Natural killer cell (primary cell): ENCODE measurements around the gene GMPR2. TPM values are rescaled to one million over a fixed set of nuclear protein-coding genes. Genes with fewer than 3 reads are reported as not detected.

Experiments
- ATAC-seq, 3 donors: fragments of 150-1000 bp in 2 of 3; fragments of 200-7000 bp in 1 of 3; cut with Tn5 transposase; 1 replicate in 1 of 3; 2 replicates in 2 of 3; pipeline ENCODE4 v1.10.0; 2021; ENCODE audit warnings: mild to moderate bottlenecking in 2 of 3, moderate library complexity in 2 of 3
- DNase-seq, 2 donors: peaks; one replicate each; pipeline versions ENCODE4 v3.0.0 to v3.0.0-alpha.2; 2013 to 2021; ENCODE audit warnings: mixed read lengths in 1 of 2
- H3K27ac ChIP-seq: one replicate; pipeline ENCODE4 v1.5.1; 2013; ENCODE audit warnings: mild to moderate bottlenecking, low read length
- H3K27me3 ChIP-seq: one replicate; pipeline ENCODE4 v1.6.1; 2013; ENCODE audit warnings: low read length; ENCODE audit not compliant: control insufficient read depth, insufficient read depth
- H3K36me3 ChIP-seq: one replicate; pipeline ENCODE4 v1.6.1; 2013; ENCODE audit warnings: low read length; ENCODE audit not compliant: control insufficient read depth, insufficient read depth
- H3K4me1 ChIP-seq: one replicate; pipeline ENCODE4 v1.6.1; 2013; ENCODE audit warnings: low read length; ENCODE audit not compliant: control insufficient read depth, insufficient read depth
- H3K4me3 ChIP-seq: one replicate; pipeline ENCODE4 v1.5.1; 2013; ENCODE audit warnings: low read length
- H3K9me3 ChIP-seq: one replicate; pipeline ENCODE4 v1.6.1; 2013; ENCODE audit warnings: low read length; ENCODE audit not compliant: control insufficient read depth, insufficient read depth
- H3K27ac Mint-ChIP-seq, 2 donors: one replicate each; pipeline ENCODE4 v1.8.0; 2022; ENCODE audit warnings: mild to moderate bottlenecking in 2 of 2, mixed read lengths in 2 of 2, moderate library complexity in 1 of 2
- H3K27me3 Mint-ChIP-seq, 2 donors: one replicate each; pipeline ENCODE4 v1.8.0; 2022; ENCODE audit warnings: low read depth in 2 of 2, mixed read lengths in 2 of 2
- H3K36me3 Mint-ChIP-seq: one replicate; pipeline ENCODE4 v1.8.0; 2022; ENCODE audit warnings: mixed read lengths
- H3K4me1 Mint-ChIP-seq, 2 donors: one replicate each; pipeline ENCODE4 v1.8.0; 2022; ENCODE audit warnings: mixed read lengths in 2 of 2
- H3K4me3 Mint-ChIP-seq: one replicate; pipeline ENCODE4 v1.8.0; 2022; ENCODE audit warnings: mild to moderate bottlenecking, moderate library complexity, mixed read lengths
- H3K9me3 Mint-ChIP-seq, 2 donors: one replicate each; pipeline ENCODE4 v1.8.0; 2022; ENCODE audit warnings: mixed read lengths in 2 of 2
- WGBS: methylation state at CpG from one replicate; pipeline ENCODE4 v1.1.7; 2013; ENCODE audit warnings: missing lambda C conversion rate; ENCODE audit not compliant: insufficient coverage; 5-methylcytosine and 5-hydroxymethylcytosine counted together
- intact Hi-C: fragments of 100-400 bp; cut with micrococcal nuclease; formaldehyde crosslinking; loops from one replicate; pipeline ENCODE4 v1.14.2; 2022
- total RNA-seq, 4 donors: library from RNA; stranded (reverse); fragments of 120-200 nt in 1 of 4; gene quantifications; one replicate each; pipeline versions ENCODE4 v1.2.3 to v1.2.4, GENCODE V29; 2013 to 2022
- TF ChIP-seq, protein P1 (sequence below): fragments of 200-600 bp; IDR thresholded peaks from one replicate; pipeline ENCODE4 v1.8.0; 2022; ENCODE audit warnings: antibody characterized with exemption

The GMPR2 gene
- total RNA-seq, 3 donors from 2014 or later (not counting 1 experiment from before 2014, with no cell fraction given), result 46.5 to 63.3 (median 53.3) TPM

DNA sequence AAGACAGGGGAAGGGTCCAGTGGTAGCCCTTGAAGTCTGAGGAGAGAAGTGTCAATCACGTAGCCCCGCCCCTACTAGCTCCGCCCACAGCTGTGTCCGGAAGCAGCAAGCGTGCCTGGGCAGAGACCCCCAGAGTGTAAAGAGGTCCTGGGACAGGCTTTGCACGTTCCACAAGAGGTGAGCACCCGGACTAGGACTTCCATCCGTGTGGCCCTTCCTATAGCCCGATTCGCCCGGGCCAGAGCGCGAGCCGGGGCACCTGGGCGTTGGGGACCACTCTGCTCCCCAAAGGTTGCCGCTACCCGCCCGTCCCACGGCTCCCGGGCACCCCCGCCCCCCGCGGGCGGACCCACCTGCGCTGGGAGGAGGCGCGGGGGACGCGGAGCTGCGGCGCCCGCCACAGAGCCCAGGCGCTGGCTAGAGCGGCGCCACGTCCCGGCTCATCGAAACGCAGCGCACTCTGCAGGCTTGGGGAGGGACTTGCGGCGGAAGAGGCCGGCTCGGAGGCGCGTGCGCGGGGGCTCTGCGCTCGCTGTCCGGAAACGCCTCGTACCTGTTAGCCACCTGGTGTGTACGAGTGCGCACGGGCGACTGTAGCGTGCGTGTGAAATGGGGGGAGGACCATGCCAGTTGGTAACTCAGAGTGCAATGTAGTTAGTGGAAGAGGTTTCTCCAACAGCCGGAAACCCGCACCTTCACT is 38.6 kb downstream of the GMPR2 start, which contains the start of gene RABGGTA:
Gene RABGGTA (minus strand): TSS at position 464 of the 700 bp plus-strand sequence. CDS start 482 bp downstream, outside the sequence.
- Histone ChIP-seq H3K4me1 (peaks cover 30% of the 10 kb centered on the region), H3K9me3 (no peaks in the 10 kb centered on the region), H3K27me3 (no peaks in the 10 kb centered on the region), H3K4me3 (peak within 1 kb of the TSS; percentile 88), H3K27ac (peak within 1 kb of the TSS; percentile 99), H3K36me3 (peaks cover 15% of the 10 kb centered on the region)
- no peaks in the 10 kb centered on the region for H3K9me3 Mint-ChIP-seq
- peak; percentile 92 to 99 for DNase-seq
- intact Hi-C loops, result loop anchor here (1.0 to 5.0 kb wide), 8 partner anchors 28 to 401 kb away; partner anchors contain the start of genes DHRS1, GMPR2, LTB4R and MDP1
- TF ChIP-seq, protein P1, sequence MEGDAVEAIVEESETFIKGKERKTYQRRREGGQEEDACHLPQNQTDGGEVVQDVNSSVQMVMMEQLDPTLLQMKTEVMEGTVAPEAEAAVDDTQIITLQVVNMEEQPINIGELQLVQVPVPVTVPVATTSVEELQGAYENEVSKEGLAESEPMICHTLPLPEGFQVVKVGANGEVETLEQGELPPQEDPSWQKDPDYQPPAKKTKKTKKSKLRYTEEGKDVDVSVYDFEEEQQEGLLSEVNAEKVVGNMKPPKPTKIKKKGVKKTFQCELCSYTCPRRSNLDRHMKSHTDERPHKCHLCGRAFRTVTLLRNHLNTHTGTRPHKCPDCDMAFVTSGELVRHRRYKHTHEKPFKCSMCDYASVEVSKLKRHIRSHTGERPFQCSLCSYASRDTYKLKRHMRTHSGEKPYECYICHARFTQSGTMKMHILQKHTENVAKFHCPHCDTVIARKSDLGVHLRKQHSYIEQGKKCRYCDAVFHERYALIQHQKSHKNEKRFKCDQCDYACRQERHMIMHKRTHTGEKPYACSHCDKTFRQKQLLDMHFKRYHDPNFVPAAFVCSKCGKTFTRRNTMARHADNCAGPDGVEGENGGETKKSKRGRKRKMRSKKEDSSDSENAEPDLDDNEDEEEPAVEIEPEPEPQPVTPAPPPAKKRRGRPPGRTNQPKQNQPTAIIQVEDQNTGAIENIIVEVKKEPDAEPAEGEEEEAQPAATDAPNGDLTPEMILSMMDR, result peak; percentile 63
- under 1% methylated on average over 61 of the region's 61 CpGs for WGBS
- H3K27me3 Mint-ChIP-seq, result no peaks in the 10 kb centered on the region
- peaks cover 11% of the 10 kb centered on the region for H3K36me3 Mint-ChIP-seq
- peak; percentile 84 to 94 (median 87) for ATAC-seq
- H3K27ac Mint-ChIP-seq, result peak within 1 kb of the TSS; percentile 91 to 92
- H3K4me1 Mint-ChIP-seq, result peaks cover 25 to 30% of the 10 kb centered on the region in 2 donors
- peak within 1 kb of the TSS; percentile 94 for H3K4me3 Mint-ChIP-seq

DNA sequence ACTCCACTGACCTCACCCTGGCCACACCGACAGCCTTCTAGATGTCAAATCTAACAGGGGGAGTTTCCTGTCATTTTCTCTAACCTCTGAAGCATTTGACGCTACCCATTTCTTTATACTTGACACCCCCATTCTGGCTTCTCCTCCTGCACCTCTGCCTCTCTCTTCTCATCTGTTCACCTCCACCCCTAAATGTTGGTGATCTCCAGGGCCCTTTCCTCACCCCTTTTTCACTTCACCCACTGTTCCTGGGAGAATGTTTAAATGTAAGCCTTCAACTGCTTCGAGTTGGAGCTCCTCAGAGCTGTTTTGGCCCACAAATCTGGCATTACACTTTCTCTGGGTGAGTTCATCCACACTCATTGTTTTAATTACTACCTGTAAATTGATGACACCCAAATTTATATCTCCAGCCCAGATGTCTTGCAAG is 39.1 kb downstream of the GMPR2 start:
- Histone ChIP-seq H3K27me3 (no peaks in the 10 kb centered on the region), H3K4me3 (peak overlapping the region; percentile 26), H3K4me1 (peaks cover 30% of the 10 kb centered on the region), H3K27ac (peak overlapping the region; percentile 99), H3K36me3 (peaks cover 10% of the 10 kb centered on the region), H3K9me3 (no peaks in the 10 kb centered on the region)
- WGBS, result 9% methylated on average over 3 of the region's 3 CpGs
- no peaks in the 10 kb centered on the region for H3K27me3 Mint-ChIP-seq
- peaks cover 25 to 28% of the 10 kb centered on the region in 2 donors for H3K4me1 Mint-ChIP-seq
- TF ChIP-seq, protein P1, result no peak
- no peaks in the 10 kb centered on the region for H3K9me3 Mint-ChIP-seq
- H3K27ac Mint-ChIP-seq, result peak overlapping the region; percentile 91 to 92
- peaks cover 7% of the 10 kb centered on the region for H3K36me3 Mint-ChIP-seq
- peak overlapping the region; percentile 94 for H3K4me3 Mint-ChIP-seq
- ATAC-seq, result no peak
- DNase-seq, result no peak
- intact Hi-C loops, result loop anchor here (1.0 to 5.0 kb wide), 8 partner anchors 27 to 400 kb away; partner anchors contain the start of genes DHRS1, GMPR2, LTB4R and MDP1

DNA sequence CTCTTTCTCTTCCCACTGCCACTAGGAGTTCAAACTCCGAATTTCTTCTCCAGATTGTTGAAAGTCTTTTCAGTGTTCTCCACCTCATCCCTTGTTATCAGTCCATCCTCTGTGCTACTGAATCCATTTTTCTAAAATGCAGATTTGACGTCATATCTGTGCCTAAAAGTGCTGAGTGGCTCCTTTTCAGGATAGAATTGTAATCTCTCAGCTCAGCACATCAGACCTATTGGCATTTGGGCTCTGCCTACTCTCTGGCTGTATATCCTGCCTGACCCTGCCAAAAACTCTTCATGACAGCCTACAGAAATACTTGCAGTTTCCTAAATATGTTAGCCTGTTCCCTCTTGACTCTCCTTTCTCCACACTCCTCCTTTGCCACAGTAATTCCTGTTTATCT is 39.7 kb downstream of the GMPR2 start:
- DNase-seq (no peak), ATAC-seq (no peak)
- Mint-ChIP-seq H3K36me3 (peaks cover under 1% of the 10 kb centered on the region), H3K27me3 (no peaks in the 10 kb centered on the region), H3K4me3 (peak overlapping the region; percentile 94), H3K27ac (peak overlapping the region; percentile 91 to 92), H3K4me1 (peaks cover 25% of the 10 kb centered on the region in 2 donors), H3K9me3 (no peaks in the 10 kb centered on the region)
- Histone ChIP-seq H3K4me3 (no peak overlapping the region), H3K9me3 (no peaks in the 10 kb centered on the region), H3K4me1 (peaks cover 33% of the 10 kb centered on the region), H3K27ac (peak overlapping the region; percentile 99), H3K27me3 (no peaks in the 10 kb centered on the region), H3K36me3 (peaks cover 5% of the 10 kb centered on the region)
- TF ChIP-seq, protein P1, result no peak
- 100% methylated on average over 2 of the region's 2 CpGs for WGBS
- intact Hi-C loops, result loop anchor here (5.0 kb wide), 2 partner anchors 40 to 400 kb away; partner anchors contain the start of genes GMPR2 and NEDD8
